NCI-H69 (cell line): ENCODE data around the gene FFAR3.
A peak's percentile ranks its signal among the peaks of the same experiment; 100 is the strongest.
"Not testable (repeated sequence)": the region's sequence is repeated elsewhere in the genome, so short reads cannot be mapped to it uniquely, and the experiment has no call there.

ENCODE experiments used
- DNase-seq: peaks from one replicate; lab custom pipeline; 2025; lab: John Stamatoyannopoulos, UW

FFAR3 gene

GRCh38 chr19:35377656-35378055, 19.4 kb downstream of the FFAR3 start:
- no peak for DNase-seq

GRCh38 chr19:35378356-35378755, 20.1 kb downstream of the FFAR3 start:
- no peak for DNase-seq

GRCh38 chr19:35379545-35379944, 21.3 kb downstream of the FFAR3 start:
- not testable (repeated sequence) for DNase-seq

- no peak for DNase-seq
Measured at GRCh38 chr19:35379992-35380391, 21.7 kb downstream of the FFAR3 start.

GRCh38 chr19:35380450-35381124, 22.3 kb downstream of the FFAR3 start:
- DNase-seq: no peak

GRCh38 chr19:35381318-35381717, 23.1 kb downstream of the FFAR3 start:
- no peak for DNase-seq

- DNase-seq: no peak
Measured at GRCh38 chr19:35381926-35382325, 23.7 kb downstream of the FFAR3 start.

GRCh38 chr19:35383536-35383935, 25.3 kb downstream of the FFAR3 start:
- no peak for DNase-seq

GRCh38 chr19:35388277-35389054, 30.2 kb downstream of the FFAR3 start:
- DNase-seq: no peak

GRCh38 chr19:35389192-35389861, 31.1 kb downstream of the FFAR3 start:
- no peak for DNase-seq

- DNase-seq: no peak
Measured at GRCh38 chr19:35392742-35393715, 34.8 kb downstream of the FFAR3 start.

- DNase-seq: peak; percentile 23
Measured at GRCh38 chr19:35395382-35396199, 37.3 kb downstream of the FFAR3 start.

GRCh38 chr19:35396240-35396885, 38.1 kb downstream of the FFAR3 start:
- no peak for DNase-seq

GRCh38 chr19:35397064-35397463, 38.8 kb downstream of the FFAR3 start:
- no peak for DNase-seq

- DNase-seq: no peak
Measured at GRCh38 chr19:35398570-35398969, 40.3 kb downstream of the FFAR3 start.

GRCh38 chr19:35399231-35399630, 41.0 kb downstream of the FFAR3 start:
- DNase-seq: no peak

GRCh38 chr19:35399948-35400772, 41.9 kb downstream of the FFAR3 start:
- no peak for DNase-seq

GRCh38 chr19:35400773-35401100, 42.5 kb downstream of the FFAR3 start:
- DNase-seq: no peak

- not testable (repeated sequence) for DNase-seq
Measured at GRCh38 chr19:35401416-35401815, 43.2 kb downstream of the FFAR3 start.
